GM12874 (cell line): ENCODE results near the gene DAGLA.

Source experiments
- TF ChIP-seq, protein P1 (sequence below): IDR thresholded peaks from 2 replicates; pipeline ENCODE4 v1.5.1; 2011; ENCODE audit warnings: low read depth, mild to moderate bottlenecking, control low read depth, low read length, moderate library complexity; ENCODE audit not compliant: insufficient read depth

The DAGLA gene

GRCh38 chr11:61656347-61657077, 23.7 kb upstream of the DAGLA start:
- TF ChIP-seq, protein P1, sequence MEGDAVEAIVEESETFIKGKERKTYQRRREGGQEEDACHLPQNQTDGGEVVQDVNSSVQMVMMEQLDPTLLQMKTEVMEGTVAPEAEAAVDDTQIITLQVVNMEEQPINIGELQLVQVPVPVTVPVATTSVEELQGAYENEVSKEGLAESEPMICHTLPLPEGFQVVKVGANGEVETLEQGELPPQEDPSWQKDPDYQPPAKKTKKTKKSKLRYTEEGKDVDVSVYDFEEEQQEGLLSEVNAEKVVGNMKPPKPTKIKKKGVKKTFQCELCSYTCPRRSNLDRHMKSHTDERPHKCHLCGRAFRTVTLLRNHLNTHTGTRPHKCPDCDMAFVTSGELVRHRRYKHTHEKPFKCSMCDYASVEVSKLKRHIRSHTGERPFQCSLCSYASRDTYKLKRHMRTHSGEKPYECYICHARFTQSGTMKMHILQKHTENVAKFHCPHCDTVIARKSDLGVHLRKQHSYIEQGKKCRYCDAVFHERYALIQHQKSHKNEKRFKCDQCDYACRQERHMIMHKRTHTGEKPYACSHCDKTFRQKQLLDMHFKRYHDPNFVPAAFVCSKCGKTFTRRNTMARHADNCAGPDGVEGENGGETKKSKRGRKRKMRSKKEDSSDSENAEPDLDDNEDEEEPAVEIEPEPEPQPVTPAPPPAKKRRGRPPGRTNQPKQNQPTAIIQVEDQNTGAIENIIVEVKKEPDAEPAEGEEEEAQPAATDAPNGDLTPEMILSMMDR, result no peak

GRCh38 chr11:61657566-61658290, 22.5 kb upstream of the DAGLA start:
- TF ChIP-seq, protein P1, result no peak

GRCh38 chr11:61659413-61660196, 20.6 kb upstream of the DAGLA start:
- TF ChIP-seq, protein P1, result no peak

DNA sequence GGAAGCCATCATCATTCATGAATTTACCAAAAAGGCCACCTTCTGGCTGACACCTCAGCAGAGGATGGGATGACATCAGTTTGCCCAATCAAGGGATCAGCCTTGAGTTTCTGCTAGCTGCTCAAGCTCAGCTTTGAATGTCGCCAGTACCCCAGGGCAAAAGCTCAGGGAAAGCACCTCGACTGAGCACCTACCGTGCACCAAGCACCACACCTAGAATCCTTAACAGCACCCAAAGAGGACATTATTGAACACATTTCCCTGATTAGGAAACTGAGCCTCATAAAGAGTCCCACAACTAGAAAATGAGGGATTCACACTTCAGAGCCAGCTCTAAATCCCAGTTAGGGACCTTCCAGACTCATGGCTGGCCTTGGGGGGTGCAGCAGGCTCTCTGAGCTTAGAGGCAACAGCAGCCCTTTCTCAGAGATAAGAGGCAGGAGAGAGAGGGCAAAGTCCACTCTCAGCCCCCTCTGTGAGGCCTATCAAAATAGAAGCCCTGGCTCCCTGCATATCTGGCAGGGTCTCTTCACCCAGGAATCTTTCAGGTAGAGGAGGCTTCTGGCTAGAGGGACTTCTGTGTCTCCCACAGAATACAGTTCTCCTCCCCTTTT, 13.4 kb upstream of the DAGLA start:
- TF ChIP-seq, protein P1, result no peak

GRCh38 chr11:61667684-61668305, 12.4 kb upstream of the DAGLA start:
- TF ChIP-seq, protein P1, result no peak

GRCh38 chr11:61669417-61669816, 10.8 kb upstream of the DAGLA start:
- TF ChIP-seq, protein P1, result no peak
